HCT116 (cell line): ENCODE results near the gene CLIP4. TPM values are rescaled to one million over a fixed set of nuclear protein-coding genes. Genes with fewer than 3 reads are reported as not detected.
A peak's percentile ranks its signal among the peaks of the same experiment; 100 is the strongest.

ENCODE experiments used
- ATAC-seq: fragments of 200-7000 bp; cut with Tn5 transposase; 2 replicates; pipeline ENCODE4 v1.9.1; 2020; ENCODE audit warnings: mild to moderate bottlenecking, moderate library complexity
- BruUV-seq: library from RNA; stranded (reverse); fragments of 400-500 nt; replicated peaks from 2 replicates; lab custom pipeline; 2021; lab: Mats Ljungman, UMichigan
- CTCF ChIA-PET: fragments of 300-600 bp; sonication (Branson Sonifier 250); formaldehyde crosslinking; loops from one replicate; lab custom pipeline; 2021; ENCODE audit warnings: antibody characterized with exemption; lab: Charles Lee
- POLR2A ChIA-PET: fragments of 300-600, 350-600 bp; sonication (Branson Sonifier 250); formaldehyde crosslinking; loops from one replicate; lab custom pipeline; 2021; ENCODE audit warnings: antibody characterized with exemption; lab: Charles Lee
- RAD21 ChIA-PET, 2 experiments: fragments of 300-600 bp; sonication (Branson Sonifier 250); formaldehyde crosslinking; loops; one replicate each; lab custom pipeline; 2023; ENCODE audit warnings: low total read pairs in 2 of 2; ENCODE audit not compliant: uncharacterized antibody in 2 of 2, unreplicated experiment in 2 of 2, low non-redundant PET in 1 of 2; lab: Charles Lee
- DNase-seq: peaks from one replicate; pipeline ENCODE4 v3.0.0-alpha.2; 2010; ENCODE audit warnings: low read depth, low spot score
- H2AFZ ChIP-seq: fragments of 200-600 bp; shearing (Covaris generic), sonication (generic); 2 replicates; pipeline ENCODE4 v1.6.1; 2017; ENCODE audit warnings: low read depth, mixed run types, mixed read lengths, antibody characterized with exemption, low read length; ENCODE audit not compliant: poor library complexity, severe bottlenecking
- H3K27ac ChIP-seq: 2 replicates; pipeline ENCODE4 v1.5.1; 2012; ENCODE audit warnings: low read depth, low read length
- H3K27me3 ChIP-seq: fragments of 200-600 bp; sonication (generic); 2 replicates; pipeline ENCODE4 v1.6.1; 2016; ENCODE audit warnings: mixed run types, low read length, mixed read lengths; ENCODE audit not compliant: insufficient read depth
- H3K36me3 ChIP-seq, 2 experiments: fragments of 200-500 bp in 1 of 2; fragments of 200-600 bp in 1 of 2; sonication (Bioruptor generic) in 1 of 2; sonication (generic) in 1 of 2; 2 replicates each; pipeline versions ENCODE4 v1.5.1 to v1.6.1; 2014 to 2016; ENCODE audit warnings: low read length in 2 of 2, inconsistent platforms in 1 of 2, mixed read lengths in 1 of 2, mixed run types in 1 of 2; ENCODE audit not compliant: insufficient read depth in 2 of 2, control insufficient read depth in 1 of 2
- H3K4me1 ChIP-seq, 2 experiments: fragments of 200-600 bp in 1 of 2; sonication (generic) in 1 of 2; 2 replicates each; pipeline versions ENCODE4 v1.5.1 to v1.6.1; 2012 to 2017; ENCODE audit warnings: low read length in 2 of 2, inconsistent platforms in 1 of 2, mild to moderate bottlenecking in 1 of 2, mixed read lengths in 1 of 2, mixed run types in 1 of 2, moderate library complexity in 1 of 2; ENCODE audit not compliant: insufficient read depth in 2 of 2, control insufficient read depth in 1 of 2
- H3K4me2 ChIP-seq: fragments of 200-600 bp; sonication (generic); 2 replicates; pipeline ENCODE4 v1.6.1; 2017; ENCODE audit warnings: mixed run types, low read length, mixed read lengths
- H3K4me3 ChIP-seq, 2 experiments: fragments of 200-600 bp in 1 of 2; sonication (generic) in 1 of 2; replicated peaks in 1 of 2; 2 replicates each; pipeline ENCODE4 v1.5.1; 2011 to 2016; ENCODE audit warnings: low read length in 2 of 2, control low read depth in 1 of 2, low read depth in 1 of 2, mild to moderate bottlenecking in 1 of 2, mixed read lengths in 1 of 2, mixed run types in 1 of 2
- H3K79me2 ChIP-seq: fragments of 200-600 bp; sonication (generic); 2 replicates; pipeline ENCODE4 v1.6.1; 2017; ENCODE audit warnings: mild to moderate bottlenecking, mixed run types, low read length, moderate library complexity, mixed read lengths; ENCODE audit not compliant: insufficient read depth
- H3K9ac ChIP-seq: fragments of 200-600 bp; sonication (generic); 2 replicates; pipeline ENCODE4 v1.6.1; 2016; ENCODE audit warnings: low read length, mixed read lengths
- H3K9me2 ChIP-seq: fragments of 200-600 bp; sonication (generic), shearing (Covaris generic); 2 replicates; pipeline ENCODE4 v1.6.1; 2017; ENCODE audit warnings: mixed run types, mild to moderate bottlenecking, moderate library complexity; ENCODE audit not compliant: insufficient read depth
- H3K9me3 ChIP-seq, 2 experiments: fragments of 200-500 bp in 1 of 2; fragments of 200-600 bp in 1 of 2; sonication (Bioruptor generic) in 1 of 2; sonication (generic) in 1 of 2; 2 replicates each; pipeline ENCODE4 v1.6.1; 2014 to 2017; ENCODE audit warnings: low read length in 2 of 2, mixed read lengths in 2 of 2, inconsistent platforms in 1 of 2, low read depth in 1 of 2, mild to moderate bottlenecking in 1 of 2, mixed run types in 1 of 2, moderate library complexity in 1 of 2; ENCODE audit not compliant: control insufficient read depth in 1 of 2, insufficient read depth in 1 of 2
- H4K20me1 ChIP-seq: fragments of 200-600 bp; sonication (generic), shearing (Covaris generic); 2 replicates; pipeline ENCODE4 v1.6.1; 2017; ENCODE audit warnings: mixed run types, mild to moderate bottlenecking, moderate library complexity; ENCODE audit not compliant: insufficient read depth
- ATF3 ChIP-seq: IDR thresholded peaks from 2 replicates; pipeline ENCODE4 v1.6.1; 2012
- CBX3 ChIP-seq: IDR thresholded peaks from 2 replicates; pipeline ENCODE4 v1.6.1; 2012; ENCODE audit warnings: low read depth
- CEBPB ChIP-seq: IDR thresholded peaks from 2 replicates; pipeline ENCODE4 v1.6.1; 2012; ENCODE audit warnings: low read depth
- FOSL1 ChIP-seq: IDR thresholded peaks from 2 replicates; pipeline ENCODE4 v1.6.1; 2012; ENCODE audit warnings: low read depth
- JUND ChIP-seq: IDR thresholded peaks from 2 replicates; pipeline ENCODE4 v1.6.1; 2012
- MAX ChIP-seq: IDR thresholded peaks from 2 replicates; pipeline ENCODE4 v1.6.1; 2012
- POLR2AphosphoS5 ChIP-seq: IDR thresholded peaks from 2 replicates; pipeline ENCODE4 v1.6.1; 2011; ENCODE audit warnings: mild to moderate bottlenecking, low read depth, low read length, moderate library complexity
- SP1 ChIP-seq: IDR thresholded peaks from 2 replicates; pipeline ENCODE4 v1.6.1; 2012; ENCODE audit warnings: low read depth
- SRF ChIP-seq: IDR thresholded peaks from 2 replicates; pipeline ENCODE4 v1.6.1; 2012; ENCODE audit warnings: low read depth
- TCF7L2 ChIP-seq: IDR thresholded peaks from 2 replicates; pipeline ENCODE4 v1.7.0; 2011; ENCODE audit warnings: borderline replicate concordance, inconsistent platforms; ENCODE audit not compliant: insufficient read depth, insufficient read length; ENCODE audit errors: extremely low read depth
- ZFX ChIP-seq: fragments of 450-650 bp; IDR thresholded peaks from 2 replicates; pipeline ENCODE4 v1.6.1; 2017
- intact Hi-C: fragments of 100-400 bp; cut with micrococcal nuclease; formaldehyde crosslinking; loops from 2 replicates; pipeline ENCODE4 v1.10.0; 2022
- total RNA-seq: library from RNA; stranded (reverse); gene quantifications from one replicate; pipeline ENCODE4 v1.2.1, GENCODE V29; 2021; ENCODE audit not compliant: unreplicated experiment

The CLIP4 gene
- total RNA-seq, 1 experiment from 2014 or later: 27.8 TPM

DNA sequence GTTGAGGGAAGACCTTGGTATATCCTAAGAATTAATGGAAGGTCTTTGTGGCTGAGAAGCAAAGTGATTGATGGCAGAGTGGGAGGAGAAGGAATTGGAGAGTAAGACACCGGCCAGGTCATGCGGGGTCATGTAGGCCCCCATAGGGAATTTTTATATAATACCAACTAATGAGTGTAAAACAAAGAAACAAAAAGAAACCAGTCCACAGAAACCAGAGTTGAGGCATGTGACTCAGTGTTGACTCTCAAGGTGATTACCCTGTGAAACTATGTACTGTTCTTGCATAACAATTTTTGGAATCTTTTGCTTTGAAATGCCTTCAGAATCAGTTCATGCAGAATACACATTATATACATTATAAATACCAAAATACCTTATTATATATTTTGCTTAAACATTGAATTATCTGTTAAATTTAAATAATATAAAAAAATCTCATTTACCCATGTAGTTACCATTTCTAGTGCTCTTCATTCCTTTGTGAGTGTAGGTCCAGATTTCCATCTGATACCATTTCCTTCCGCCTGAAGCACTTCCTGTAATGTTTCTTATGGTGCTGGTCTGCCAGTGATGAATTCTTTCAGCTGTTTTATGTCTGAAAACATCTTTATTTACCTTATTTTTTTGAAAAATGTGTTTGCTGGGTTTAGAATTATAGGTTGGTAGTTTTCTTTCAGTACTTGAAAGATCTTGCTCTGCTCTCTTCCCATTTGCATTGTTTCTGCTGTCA is 8.6 kb downstream of the CLIP4 start:
- Histone ChIP-seq H3K79me2 (peaks cover 60% of the 10 kb centered on the region), H3K4me1 (peaks cover 19 to 82% of the 10 kb centered on the region in 2 experiments), H3K27me3 (no peaks in the 10 kb centered on the region), H3K4me3 (peak overlapping the region in 1 of 2 experiments; percentile 24; a peak in 2 of 4 replicates), H2AFZ (no peak overlapping the region), H3K9me2 (no peaks in the 10 kb centered on the region), H3K36me3 (no peaks in the 10 kb centered on the region), H3K9me3 (no peaks in the 10 kb centered on the region), H4K20me1 (no peaks in the 10 kb centered on the region), H3K4me2 (peak overlapping the region; percentile 52)
- ChIA-PET CTCF (no interaction called here), POLR2A (interaction anchor here (0.8 to 1.1 kb wide), 2 partner anchors 11 to 16 kb away, joined by 3 read pairs; no protein-coding TSS in a partner anchor), RAD21 (no interaction called here)
- no TSS peak for BruUV-seq
- peak; percentile 77 for DNase-seq
- peak; percentile 86 for ATAC-seq
- TF ChIP-seq CEBPB: peak; percentile 97
- TF ChIP-seq POLR2AphosphoS5: no peak
- no peak for TF ChIP-seq ZFX
- peak; percentile 83 for TF ChIP-seq SP1
- TF ChIP-seq TCF7L2: no peak
- peak; percentile 76 for TF ChIP-seq SRF
- peak; percentile 90 for TF ChIP-seq JUND
- TF ChIP-seq MAX: peak; percentile 58
- peak; percentile 97 for TF ChIP-seq FOSL1
- TF ChIP-seq CBX3: peak; percentile 70
- no peak; the same call in 1 of the 2 replicates for TF ChIP-seq ATF3
- TF ChIP-seq, all 23 proteins: peak for 7
- peak overlapping the region; percentile 66 for H3K27ac ChIP-seq
- H3K9ac ChIP-seq: peak overlapping the region; percentile 53
- intact Hi-C loops: no loop called here
